Parathyroid adenoma (tissue), 2 donors: Measurements from ENCODE around the gene JAK3.

Experiments
- H2AFZ ChIP-seq: fragments of 300-600 bp; sonication (generic); one replicate; pipeline ENCODE4 v1.7.0; 2017; ENCODE audit warnings: antibody characterized with exemption, mild to moderate bottlenecking
- H3K27ac ChIP-seq: fragments of 300-600 bp; sonication (generic); one replicate; pipeline ENCODE4 v1.7.0; 2017
- H3K27me3 ChIP-seq: fragments of 300-600 bp; sonication (generic); one replicate; pipeline ENCODE4 v1.7.0; 2017; ENCODE audit warnings: low read length; ENCODE audit not compliant: control insufficient read depth, insufficient read depth
- H3K36me3 ChIP-seq: fragments of 300-600 bp; sonication (generic); one replicate; pipeline ENCODE4 v1.7.0; 2017; ENCODE audit warnings: low read length; ENCODE audit not compliant: control insufficient read depth, insufficient read depth
- H3K4me1 ChIP-seq: fragments of 300-600 bp; sonication (generic); one replicate; pipeline ENCODE4 v1.7.0; 2017; ENCODE audit warnings: control low read depth
- H3K4me2 ChIP-seq: fragments of 300-600 bp; sonication (generic); one replicate; pipeline ENCODE4 v1.7.0; 2017; ENCODE audit warnings: low read length
- H3K4me3 ChIP-seq: fragments of 300-600 bp; sonication (generic); one replicate; pipeline ENCODE4 v1.7.0; 2017; ENCODE audit warnings: low read depth, low read length
- H3K79me2 ChIP-seq: fragments of 300-600 bp; sonication (generic); one replicate; pipeline ENCODE4 v1.7.0; 2017; ENCODE audit warnings: control low read depth
- H3K9ac ChIP-seq: fragments of 300-600 bp; sonication (generic); one replicate; pipeline ENCODE4 v1.7.0; 2017; ENCODE audit warnings: mild to moderate bottlenecking
- H3K9me3 ChIP-seq: fragments of 300-600 bp; sonication (generic); one replicate; pipeline ENCODE4 v1.7.0; 2017; ENCODE audit warnings: low read length; ENCODE audit not compliant: control insufficient read depth
- TF ChIP-seq, protein P1 (sequence below): fragments of 300-600 bp; sonication (generic); IDR thresholded peaks from one replicate; pipeline ENCODE4 v1.7.0; 2017; ENCODE audit warnings: antibody characterized with exemption, mild to moderate bottlenecking
- donor health status: primary hyperparathyroidism.

JAK3 gene

DNA sequence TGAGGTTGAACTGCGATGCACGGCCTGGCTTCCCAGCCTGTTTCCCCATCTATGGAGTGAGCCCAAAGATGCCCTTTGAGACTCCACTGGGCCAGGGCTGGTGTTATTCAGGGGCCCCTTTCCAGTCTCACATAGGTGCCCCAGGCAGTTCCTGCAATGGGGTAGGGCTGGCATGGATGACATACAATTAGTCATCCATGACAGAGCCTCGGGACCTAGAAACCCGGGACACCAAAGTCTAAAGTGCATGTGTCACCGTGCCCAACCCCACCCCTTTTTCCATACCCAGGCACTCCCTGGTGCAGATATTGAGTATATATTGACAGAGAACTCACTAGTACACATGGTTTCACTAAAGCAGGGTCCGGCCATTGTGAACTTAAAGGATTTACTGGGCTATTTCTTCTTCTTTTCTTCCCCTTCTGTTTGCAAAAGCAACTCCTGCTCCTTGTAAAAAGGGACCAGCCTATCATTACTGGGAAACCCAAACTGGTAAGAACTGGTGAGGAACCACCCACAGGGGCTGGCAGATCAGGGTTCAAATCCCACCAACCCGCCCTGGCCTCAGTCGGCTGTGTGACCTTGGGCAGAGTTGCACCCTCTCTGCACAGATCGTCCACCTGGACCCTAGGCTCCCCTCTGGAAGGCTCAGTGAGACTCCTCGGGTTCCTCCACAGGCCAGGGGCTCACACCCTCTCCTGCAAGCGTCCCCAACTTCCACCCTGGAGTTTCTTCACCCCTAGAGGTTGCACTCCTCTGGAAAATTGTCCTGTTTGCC, 50.2 kb downstream of the JAK3 start:
- Histone ChIP-seq H3K79me2 (no peaks in the 10 kb centered on the region), H3K4me3 (no peak overlapping the region), H3K27ac (no peak overlapping the region), H3K9me3 (no peaks in the 10 kb centered on the region), H2AFZ (no peak overlapping the region), H3K36me3 (no peaks in the 10 kb centered on the region), H3K4me1 (peaks cover 2% of the 10 kb centered on the region), H3K9ac (no peak overlapping the region), H3K4me2 (no peak overlapping the region), H3K27me3 (no peaks in the 10 kb centered on the region)
- TF ChIP-seq, protein P1, sequence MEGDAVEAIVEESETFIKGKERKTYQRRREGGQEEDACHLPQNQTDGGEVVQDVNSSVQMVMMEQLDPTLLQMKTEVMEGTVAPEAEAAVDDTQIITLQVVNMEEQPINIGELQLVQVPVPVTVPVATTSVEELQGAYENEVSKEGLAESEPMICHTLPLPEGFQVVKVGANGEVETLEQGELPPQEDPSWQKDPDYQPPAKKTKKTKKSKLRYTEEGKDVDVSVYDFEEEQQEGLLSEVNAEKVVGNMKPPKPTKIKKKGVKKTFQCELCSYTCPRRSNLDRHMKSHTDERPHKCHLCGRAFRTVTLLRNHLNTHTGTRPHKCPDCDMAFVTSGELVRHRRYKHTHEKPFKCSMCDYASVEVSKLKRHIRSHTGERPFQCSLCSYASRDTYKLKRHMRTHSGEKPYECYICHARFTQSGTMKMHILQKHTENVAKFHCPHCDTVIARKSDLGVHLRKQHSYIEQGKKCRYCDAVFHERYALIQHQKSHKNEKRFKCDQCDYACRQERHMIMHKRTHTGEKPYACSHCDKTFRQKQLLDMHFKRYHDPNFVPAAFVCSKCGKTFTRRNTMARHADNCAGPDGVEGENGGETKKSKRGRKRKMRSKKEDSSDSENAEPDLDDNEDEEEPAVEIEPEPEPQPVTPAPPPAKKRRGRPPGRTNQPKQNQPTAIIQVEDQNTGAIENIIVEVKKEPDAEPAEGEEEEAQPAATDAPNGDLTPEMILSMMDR, result no peak

DNA sequence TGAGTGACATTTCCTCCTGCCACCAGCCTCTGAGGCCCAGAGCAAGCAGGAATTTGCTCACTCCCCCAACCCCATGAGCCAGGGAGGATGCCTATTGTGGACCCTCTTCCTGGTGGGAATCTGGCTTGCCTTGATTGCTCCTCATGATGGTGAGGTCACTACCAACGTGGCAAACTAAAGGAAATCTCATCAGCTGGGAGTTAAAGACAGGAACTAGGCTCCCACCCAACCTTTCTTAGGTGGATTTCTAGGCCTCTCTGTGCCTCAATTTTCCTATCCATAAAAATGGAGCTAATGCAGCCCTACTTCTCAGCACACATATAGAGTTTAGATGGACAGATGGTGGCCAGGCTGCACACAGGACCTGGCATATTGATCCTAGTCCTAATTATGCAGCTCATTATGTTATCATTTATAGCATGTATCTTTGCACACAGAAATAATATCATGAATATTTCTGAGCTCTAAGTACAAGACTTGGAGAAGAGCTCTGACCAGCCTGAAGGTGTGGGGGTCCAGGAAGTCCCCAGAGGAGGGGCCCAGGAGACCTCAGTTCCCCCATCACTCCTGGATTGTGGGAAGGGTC, 50.9 kb downstream of the JAK3 start:
- Histone ChIP-seq H3K27me3 (no peaks in the 10 kb centered on the region), H3K4me3 (no peak overlapping the region), H3K36me3 (no peaks in the 10 kb centered on the region), H2AFZ (no peak overlapping the region), H3K27ac (no peak overlapping the region), H3K4me1 (peaks cover 2% of the 10 kb centered on the region), H3K4me2 (no peak overlapping the region), H3K9me3 (no peaks in the 10 kb centered on the region), H3K79me2 (no peaks in the 10 kb centered on the region), H3K9ac (no peak overlapping the region)
- TF ChIP-seq, protein P1, result no peak

DNA sequence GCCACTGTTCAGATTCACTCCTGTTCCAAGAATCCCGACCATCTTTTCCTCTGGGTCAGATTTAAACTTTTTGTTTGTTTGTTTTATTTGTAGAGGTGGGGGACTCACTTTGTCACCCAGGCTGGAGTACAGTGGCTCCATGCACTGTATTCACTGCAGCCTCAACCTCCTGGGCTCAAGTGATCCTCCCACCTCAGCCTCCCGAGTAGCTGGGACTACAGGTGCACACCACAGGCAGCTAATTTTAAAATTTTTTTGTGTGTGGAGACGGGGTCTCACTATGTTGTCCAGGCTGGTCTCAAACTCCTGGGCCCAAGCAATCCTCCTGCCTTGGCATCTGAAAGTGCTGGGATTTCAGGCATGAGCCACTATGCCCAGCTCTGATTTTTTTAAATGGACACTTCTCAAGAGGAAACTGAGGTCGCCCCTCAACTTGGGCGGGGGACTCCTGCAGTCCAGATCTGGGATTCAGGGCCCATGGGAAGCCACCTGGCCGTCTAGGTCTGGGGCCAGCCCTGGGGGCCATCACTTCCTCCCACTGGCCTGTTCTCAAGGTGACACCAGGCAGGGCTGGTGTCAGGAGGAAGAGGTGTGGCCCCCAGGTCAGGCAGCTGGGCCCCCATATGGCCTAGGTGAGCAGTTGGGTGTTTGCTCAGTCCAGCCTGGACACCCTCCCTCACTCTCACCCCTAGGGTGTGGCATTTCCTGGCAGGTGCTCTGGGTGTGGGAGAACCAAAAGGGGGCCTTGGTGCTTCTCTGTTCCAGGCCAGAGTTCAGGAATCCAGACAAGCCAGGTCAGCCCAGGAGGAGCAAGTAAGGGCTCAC, 51.6 kb downstream of the JAK3 start:
- no peaks in the 10 kb centered on the region for H3K36me3 ChIP-seq
- H3K9me3 ChIP-seq, result no peaks in the 10 kb centered on the region
- no peak overlapping the region for H3K4me2 ChIP-seq
- no peaks in the 10 kb centered on the region for H3K27me3 ChIP-seq
- H3K9ac ChIP-seq, result no peak overlapping the region
- TF ChIP-seq, protein P1, result no peak
- no peaks in the 10 kb centered on the region for H3K79me2 ChIP-seq
- no peak overlapping the region for H2AFZ ChIP-seq
- H3K4me1 ChIP-seq, result peaks cover 7% of the 10 kb centered on the region
- H3K4me3 ChIP-seq, result no peak overlapping the region
- no peak overlapping the region for H3K27ac ChIP-seq

DNA sequence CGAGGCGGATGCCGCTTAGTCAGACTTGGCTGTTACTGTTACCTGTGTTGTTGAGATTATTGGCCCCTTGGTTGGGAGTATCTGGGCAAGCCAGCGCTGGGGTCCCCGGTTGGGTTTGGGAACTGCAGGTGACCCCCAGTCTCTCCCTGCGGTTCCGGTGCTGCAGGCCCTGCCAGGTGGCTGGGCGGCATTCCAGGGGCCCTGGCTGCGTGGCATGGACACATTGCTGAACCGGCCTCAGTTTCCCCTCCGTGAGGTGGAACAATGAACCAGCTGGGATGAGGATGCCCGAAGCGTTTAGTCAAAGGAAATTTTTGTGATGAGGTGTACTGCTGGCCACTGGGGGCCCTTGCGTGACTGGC, 52.3 kb downstream of the JAK3 start:
- no peak overlapping the region for H3K4me3 ChIP-seq
- TF ChIP-seq, protein P1, result no peak
- H3K4me1 ChIP-seq, result peaks cover 7% of the 10 kb centered on the region
- H3K79me2 ChIP-seq, result no peaks in the 10 kb centered on the region
- H3K4me2 ChIP-seq, result no peak overlapping the region
- H3K9me3 ChIP-seq, result no peaks in the 10 kb centered on the region
- H3K27ac ChIP-seq, result no peak overlapping the region
- H3K36me3 ChIP-seq, result no peaks in the 10 kb centered on the region
- no peaks in the 10 kb centered on the region for H3K27me3 ChIP-seq
- no peak overlapping the region for H3K9ac ChIP-seq
- H2AFZ ChIP-seq, result no peak overlapping the region
